ENCODE results near the gene RABGAP1. TPM values are rescaled to one million over a fixed set of nuclear protein-coding genes. Genes with fewer than 3 reads are reported as not detected.
A peak's percentile ranks its signal among the peaks of the same experiment; 100 is the strongest.

Gene RABGAP1
- total RNA-seq, 1 experiment from 2014 or later, result 64.0 TPM

DNA sequence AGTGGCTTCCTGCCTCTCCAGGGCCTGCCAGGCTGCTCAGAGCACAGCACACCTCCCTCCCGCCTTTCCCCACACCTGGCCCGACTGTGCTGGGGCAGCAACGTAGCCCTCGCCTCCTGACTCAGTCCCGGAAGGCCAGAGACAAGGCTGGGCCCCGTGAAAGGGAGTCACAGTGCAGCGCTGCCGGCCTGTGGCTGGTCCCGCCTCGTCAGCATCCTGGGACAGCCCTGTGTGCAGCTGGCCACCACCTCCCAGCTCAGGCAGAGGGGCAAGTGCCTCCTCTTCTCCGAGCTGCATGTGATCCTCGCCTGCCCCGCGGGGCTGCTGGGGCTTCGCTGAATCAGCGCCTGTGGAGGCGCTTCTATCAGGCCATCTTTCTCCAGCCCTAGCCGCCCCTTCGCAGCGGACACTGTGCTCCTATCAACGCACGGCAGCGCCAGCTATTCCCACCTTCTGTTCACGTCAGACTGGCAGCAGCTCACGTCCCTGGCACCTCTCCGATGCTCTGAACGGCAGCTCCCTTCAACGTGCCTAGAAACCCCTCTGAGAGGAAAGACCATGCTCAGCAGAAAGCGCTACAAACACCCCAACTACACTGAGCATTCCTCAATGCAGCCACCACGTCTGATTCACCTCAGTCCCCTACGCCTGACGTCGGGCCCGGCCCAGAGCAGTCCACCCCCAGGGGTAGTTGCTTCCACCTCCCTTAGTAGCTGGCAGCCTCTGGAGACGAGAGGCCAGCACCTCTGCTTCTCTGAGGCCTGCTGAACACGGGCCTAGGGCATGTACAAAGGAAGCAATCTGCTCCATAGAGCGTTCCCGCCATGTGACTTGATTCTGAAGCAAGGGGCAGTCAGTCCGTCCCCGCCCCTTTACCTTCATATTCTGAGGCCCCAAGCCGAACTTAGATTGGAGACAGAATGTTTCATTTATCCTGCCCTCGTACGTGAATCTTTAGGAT, 171.5 kb downstream of the RABGAP1 start:
- Histone ChIP-seq H3K36me3 (ENCODE audit: insufficient read depth, low read length, poor library complexity, severe bottlenecking) (peaks cover 34% of the 10 kb centered on the region), H3K27ac (ENCODE audit: low read depth, low read length, poor library complexity, severe bottlenecking) (peak overlapping the region; percentile 42), H3K4me3 (ENCODE audit: low read depth, low read length, poor library complexity, severe bottlenecking) (no peak overlapping the region), H3K4me1 (ENCODE audit: insufficient read depth, low read length, poor library complexity, severe bottlenecking) (peaks cover 7% of the 10 kb centered on the region), H3K27me3 (replicated peaks; ENCODE audit: insufficient read depth, low read depth, low read length, poor library complexity) (no peaks in the 10 kb centered on the region), H3K9me3 (ENCODE audit: low read depth, low read length, poor library complexity, severe bottlenecking) (no peaks in the 10 kb centered on the region)
- no peak for TF ChIP-seq EZH2 (IDR thresholded peaks at IDR 0.05; ENCODE audit: borderline replicate concordance, low read depth, low read length, poor library complexity, severe bottlenecking)
- TF ChIP-seq, protein P1, sequence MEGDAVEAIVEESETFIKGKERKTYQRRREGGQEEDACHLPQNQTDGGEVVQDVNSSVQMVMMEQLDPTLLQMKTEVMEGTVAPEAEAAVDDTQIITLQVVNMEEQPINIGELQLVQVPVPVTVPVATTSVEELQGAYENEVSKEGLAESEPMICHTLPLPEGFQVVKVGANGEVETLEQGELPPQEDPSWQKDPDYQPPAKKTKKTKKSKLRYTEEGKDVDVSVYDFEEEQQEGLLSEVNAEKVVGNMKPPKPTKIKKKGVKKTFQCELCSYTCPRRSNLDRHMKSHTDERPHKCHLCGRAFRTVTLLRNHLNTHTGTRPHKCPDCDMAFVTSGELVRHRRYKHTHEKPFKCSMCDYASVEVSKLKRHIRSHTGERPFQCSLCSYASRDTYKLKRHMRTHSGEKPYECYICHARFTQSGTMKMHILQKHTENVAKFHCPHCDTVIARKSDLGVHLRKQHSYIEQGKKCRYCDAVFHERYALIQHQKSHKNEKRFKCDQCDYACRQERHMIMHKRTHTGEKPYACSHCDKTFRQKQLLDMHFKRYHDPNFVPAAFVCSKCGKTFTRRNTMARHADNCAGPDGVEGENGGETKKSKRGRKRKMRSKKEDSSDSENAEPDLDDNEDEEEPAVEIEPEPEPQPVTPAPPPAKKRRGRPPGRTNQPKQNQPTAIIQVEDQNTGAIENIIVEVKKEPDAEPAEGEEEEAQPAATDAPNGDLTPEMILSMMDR (conservative IDR thresholded peaks at IDR 0.05; ENCODE audit: low read depth, low read length), result no peak
- BruUV-seq (replicated peaks), result no TSS peak
- POLR2A ChIA-PET (ENCODE audit: low non-redundant PET), result interaction anchor here (0.5 kb wide), 1 partner anchor 13 kb away, joined by 4 read pairs; no protein-coding TSS in a partner anchor
- intact Hi-C loops (cut with micrococcal nuclease; ENCODE audit: unreplicated experiment), result no loop called here
- DNase-seq (ENCODE audit: low spot score), result no peak
- CTCF ChIA-PET, result interaction anchor here (0.6 kb wide), 1 partner anchor 242 kb away, joined by 7 read pairs; no protein-coding TSS in a partner anchor

DNA sequence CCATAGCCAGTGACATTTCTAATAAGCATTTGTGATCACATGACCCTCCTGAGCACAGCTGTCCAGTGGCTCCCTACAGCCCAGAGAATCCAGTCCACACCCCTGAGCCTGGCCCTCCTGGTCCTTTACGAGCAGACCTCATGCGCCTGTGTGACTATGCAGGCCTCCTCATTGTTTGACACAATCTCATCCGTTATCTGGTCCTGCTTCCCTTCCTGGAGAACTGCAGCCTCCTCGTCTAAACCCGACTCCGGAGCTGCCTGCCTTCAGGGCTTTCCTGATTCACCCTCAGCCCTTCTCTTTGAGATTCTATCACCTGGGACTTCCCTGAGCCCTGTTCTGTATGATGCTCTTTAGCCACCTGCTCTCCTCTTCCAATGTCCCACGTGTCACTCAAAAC, 172.4 kb downstream of the RABGAP1 start:
- TF ChIP-seq EZH2 (IDR thresholded peaks at IDR 0.05; ENCODE audit: borderline replicate concordance, low read depth, low read length, poor library complexity, severe bottlenecking), result no peak
- TF ChIP-seq, protein P1 (conservative IDR thresholded peaks at IDR 0.05; ENCODE audit: low read depth, low read length), result no peak

DNA sequence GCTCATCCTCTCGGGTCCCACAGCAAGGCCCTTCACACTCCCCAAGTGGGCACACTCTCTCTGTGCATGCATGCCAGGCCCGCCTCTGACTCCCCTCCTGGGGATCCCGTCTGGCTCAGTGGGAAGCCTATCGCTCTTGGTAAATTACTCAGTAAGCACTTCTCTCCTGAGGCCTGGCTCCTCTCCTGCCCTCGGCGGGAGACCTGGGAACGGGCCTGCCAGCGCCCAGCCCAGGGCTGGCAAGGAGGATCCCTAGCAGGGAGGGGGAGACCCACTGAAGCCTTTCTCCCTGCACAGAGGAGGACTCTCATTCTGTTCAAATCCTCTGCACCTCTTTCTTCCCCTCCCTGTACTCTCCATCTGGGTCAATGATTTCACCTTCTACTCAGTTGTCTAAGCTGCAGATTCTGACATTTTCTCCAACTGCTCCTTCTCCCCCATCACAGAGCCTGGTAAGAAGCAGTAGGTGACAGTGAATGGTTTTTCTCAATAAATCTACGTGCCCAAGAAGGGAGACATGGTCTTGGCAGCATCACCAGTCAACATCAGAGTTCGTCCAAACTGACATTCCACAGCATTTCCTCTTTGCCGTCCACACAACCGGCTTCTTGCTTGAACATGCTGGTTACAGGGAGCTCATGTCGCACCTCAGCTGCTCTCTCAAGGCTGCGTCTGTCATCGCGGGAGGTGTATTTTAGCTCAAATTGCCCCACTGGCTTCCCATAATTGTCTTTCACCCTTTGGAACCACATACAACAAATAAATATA, 174.5 kb downstream of the RABGAP1 start:
- H3K27ac ChIP-seq (ENCODE audit: low read depth, low read length, poor library complexity, severe bottlenecking), result no peak overlapping the region
- no peaks in the 10 kb centered on the region for H3K27me3 ChIP-seq (replicated peaks; ENCODE audit: insufficient read depth, low read depth, low read length, poor library complexity)
- TF ChIP-seq, protein P1 (conservative IDR thresholded peaks at IDR 0.05; ENCODE audit: low read depth, low read length), result no peak
- TF ChIP-seq EZH2 (IDR thresholded peaks at IDR 0.05; ENCODE audit: borderline replicate concordance, low read depth, low read length, poor library complexity, severe bottlenecking), result no peak
- no peak overlapping the region for H3K4me3 ChIP-seq (ENCODE audit: low read depth, low read length, poor library complexity, severe bottlenecking)
- intact Hi-C loops (cut with micrococcal nuclease; ENCODE audit: unreplicated experiment), result no loop called here
- peaks cover 11% of the 10 kb centered on the region for H3K36me3 ChIP-seq (ENCODE audit: insufficient read depth, low read length, poor library complexity, severe bottlenecking)
- peaks cover 17% of the 10 kb centered on the region for H3K4me1 ChIP-seq (ENCODE audit: insufficient read depth, low read length, poor library complexity, severe bottlenecking)
- CTCF ChIA-PET, result no interaction called here
- POLR2A ChIA-PET (ENCODE audit: low non-redundant PET), result no interaction called here
- BruUV-seq (replicated peaks), result no TSS peak
- peak; percentile 26 for DNase-seq (ENCODE audit: low spot score)
- no peaks in the 10 kb centered on the region for H3K9me3 ChIP-seq (ENCODE audit: low read depth, low read length, poor library complexity, severe bottlenecking)

More for the DNA sequence above, 172.4 kb downstream of the RABGAP1 start:
- ChIA-PET CTCF (interaction anchor here (1.1 kb wide), 1 partner anchor 237 kb away, joined by 3 read pairs; no protein-coding TSS in a partner anchor), POLR2A (ENCODE audit: low non-redundant PET) (no interaction called here)
- BruUV-seq (replicated peaks), result no TSS peak
- no peaks in the 10 kb centered on the region for H3K27me3 ChIP-seq (replicated peaks; ENCODE audit: insufficient read depth, low read depth, low read length, poor library complexity)
- no peaks in the 10 kb centered on the region for H3K9me3 ChIP-seq (ENCODE audit: low read depth, low read length, poor library complexity, severe bottlenecking)
- intact Hi-C loops (cut with micrococcal nuclease; ENCODE audit: unreplicated experiment), result no loop called here
- peaks cover 13% of the 10 kb centered on the region for H3K4me1 ChIP-seq (ENCODE audit: insufficient read depth, low read length, poor library complexity, severe bottlenecking)
- no peak overlapping the region for H3K27ac ChIP-seq (ENCODE audit: low read depth, low read length, poor library complexity, severe bottlenecking)
- no peak overlapping the region for H3K4me3 ChIP-seq (ENCODE audit: low read depth, low read length, poor library complexity, severe bottlenecking)
- DNase-seq (ENCODE audit: low spot score), result no peak
- peaks cover 29% of the 10 kb centered on the region for H3K36me3 ChIP-seq (ENCODE audit: insufficient read depth, low read length, poor library complexity, severe bottlenecking)

All from A673 (cell line).